ENCODE measurements around the gene ENDOV.

ENDOV gene

GRCh38 chr17:80480248-80480647 lies 65.3 kb downstream of the ENDOV start:
- Histone ChIP-seq H3K9me3 (ENCODE audit: insufficient read depth, low read length, severe bottlenecking) (no peaks in the 10 kb centered on the region), H3K4me3 (ENCODE audit: low read depth in 1 of 2, low read length in 2 of 2) (no peak overlapping the region), H2AFZ (ENCODE audit: low read depth, low read length) (no peak overlapping the region), H3K79me2 (ENCODE audit: insufficient read depth, low read length) (no peaks in the 10 kb centered on the region), H3K9ac (ENCODE audit: low read depth, low read length) (no peak overlapping the region), H3K36me3 (ENCODE audit: insufficient read depth, low read length) (no peaks in the 10 kb centered on the region), H3K4me2 (ENCODE audit: insufficient read depth, low read length) (no peak overlapping the region), H3K27ac (ENCODE audit: low read length) (no peak overlapping the region), H3K27me3 (ENCODE audit: insufficient read depth, low read length, poor library complexity) (no peaks in the 10 kb centered on the region), H4K20me1 (ENCODE audit: insufficient read depth, low read length) (no peaks in the 10 kb centered on the region), H3K4me1 (ENCODE audit: insufficient read depth, low read length) (peaks cover 11% of the 10 kb centered on the region)
- DNase-seq, result no peak
- TF ChIP-seq EZH2 (IDR thresholded peaks at IDR 0.05; ENCODE audit: borderline replicate concordance, low read depth, low read length, severe bottlenecking) (no peak), CTCF (IDR thresholded peaks at IDR 0.05; ENCODE audit: borderline replicate concordance, extremely low read depth, low read length, poor library complexity, severe bottlenecking) (no peak)
- no peak for ATAC-seq (ENCODE audit: insufficient read depth, low read depth)

- H4K20me1 ChIP-seq (ENCODE audit: insufficient read depth, low read length), result no peaks in the 10 kb centered on the region
- H3K79me2 ChIP-seq (ENCODE audit: insufficient read depth, low read length), result no peaks in the 10 kb centered on the region
- peak overlapping the region; percentile 0; the same call in 1 of the 2 replicates for H3K27ac ChIP-seq (ENCODE audit: low read length)
- H3K4me2 ChIP-seq (ENCODE audit: insufficient read depth, low read length), result no peak overlapping the region
- no peaks in the 10 kb centered on the region for H3K9me3 ChIP-seq (ENCODE audit: insufficient read depth, low read length, severe bottlenecking)
- H3K36me3 ChIP-seq (ENCODE audit: insufficient read depth, low read length), result no peaks in the 10 kb centered on the region
- ATAC-seq (ENCODE audit: insufficient read depth, low read depth) (no peak), DNase-seq (peak; percentile 17)
- no peak overlapping the region for H2AFZ ChIP-seq (ENCODE audit: low read depth, low read length)
- no peak for TF ChIP-seq EZH2 (IDR thresholded peaks at IDR 0.05; ENCODE audit: borderline replicate concordance, low read depth, low read length, severe bottlenecking)
- TF ChIP-seq CTCF (IDR thresholded peaks at IDR 0.05; ENCODE audit: borderline replicate concordance, extremely low read depth, low read length, poor library complexity, severe bottlenecking), result no peak
- H3K27me3 ChIP-seq (ENCODE audit: insufficient read depth, low read length, poor library complexity), result no peaks in the 10 kb centered on the region
- H3K4me1 ChIP-seq (ENCODE audit: insufficient read depth, low read length), result peaks cover 24% of the 10 kb centered on the region
- no peak overlapping the region for H3K4me3 ChIP-seq (ENCODE audit: low read depth in 1 of 2, low read length in 2 of 2)
- H3K9ac ChIP-seq (ENCODE audit: low read depth, low read length), result no peak overlapping the region
Measured at GRCh38 chr17:80481284-80482057, 66.5 kb downstream of the ENDOV start.

GRCh38 chr17:80482058-80482318 lies 67.0 kb downstream of the ENDOV start:
- DNase-seq, result no peak
- H3K9ac ChIP-seq (ENCODE audit: low read depth, low read length), result no peak overlapping the region
- no peak overlapping the region for H2AFZ ChIP-seq (ENCODE audit: low read depth, low read length)
- peaks cover 29% of the 10 kb centered on the region for H3K4me1 ChIP-seq (ENCODE audit: insufficient read depth, low read length)
- TF ChIP-seq EZH2 (IDR thresholded peaks at IDR 0.05; ENCODE audit: borderline replicate concordance, low read depth, low read length, severe bottlenecking), result no peak
- no peak for TF ChIP-seq CTCF (IDR thresholded peaks at IDR 0.05; ENCODE audit: borderline replicate concordance, extremely low read depth, low read length, poor library complexity, severe bottlenecking)
- no peaks in the 10 kb centered on the region for H4K20me1 ChIP-seq (ENCODE audit: insufficient read depth, low read length)
- no peaks in the 10 kb centered on the region for H3K9me3 ChIP-seq (ENCODE audit: insufficient read depth, low read length, severe bottlenecking)
- ATAC-seq (ENCODE audit: insufficient read depth, low read depth), result no peak
- no peak overlapping the region; the same call in 1 of the 2 replicates for H3K27ac ChIP-seq (ENCODE audit: low read length)
- no peak overlapping the region for H3K4me2 ChIP-seq (ENCODE audit: insufficient read depth, low read length)
- H3K27me3 ChIP-seq (ENCODE audit: insufficient read depth, low read length, poor library complexity), result no peaks in the 10 kb centered on the region
- no peaks in the 10 kb centered on the region for H3K79me2 ChIP-seq (ENCODE audit: insufficient read depth, low read length)
- no peaks in the 10 kb centered on the region for H3K36me3 ChIP-seq (ENCODE audit: insufficient read depth, low read length)
- no peak overlapping the region for H3K4me3 ChIP-seq (ENCODE audit: low read depth in 1 of 2, low read length in 2 of 2)

Data from DND-41 (cell line).